OCI-LY1 (cell line): ENCODE measurements around the gene MCU.

ENCODE experiments used
- EZH2 ChIP-seq: fragments of 200-600 bp; sonication (generic), shearing (Covaris generic); IDR thresholded peaks from 2 replicates; pipeline ENCODE4 v1.8.0; 2017; ENCODE audit warnings: borderline replicate concordance, mixed run types, mild to moderate bottlenecking, antibody characterized with exemption, low read length, moderate library complexity, mixed read lengths
- TF ChIP-seq, protein P1 (sequence below): fragments of 200-600 bp; sonication (generic), shearing (Covaris generic); IDR thresholded peaks from 2 replicates; pipeline ENCODE4 v1.5.1; 2017; ENCODE audit warnings: mild to moderate bottlenecking, antibody characterized with exemption, low read length, moderate library complexity, mixed read lengths

DNA sequence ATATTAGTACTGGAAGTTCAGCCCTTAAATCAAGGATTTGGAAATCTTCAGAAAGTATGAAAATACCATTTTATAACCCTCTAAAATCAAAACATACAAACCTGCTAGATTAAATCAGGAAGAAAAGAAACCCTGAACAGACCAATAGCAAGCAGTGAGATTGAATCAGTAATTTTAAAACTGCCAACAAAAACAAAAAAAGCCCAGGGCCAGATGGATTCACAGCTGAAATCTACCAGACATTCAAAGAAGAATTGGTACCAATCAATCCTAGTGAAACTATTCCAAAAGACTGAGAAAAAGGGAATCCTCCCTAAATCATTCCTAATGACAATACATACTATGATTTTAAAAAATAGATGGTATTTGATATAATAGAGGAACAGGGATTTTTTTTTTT lies 70.1 kb downstream of the MCU start:
- TF ChIP-seq, protein P1, sequence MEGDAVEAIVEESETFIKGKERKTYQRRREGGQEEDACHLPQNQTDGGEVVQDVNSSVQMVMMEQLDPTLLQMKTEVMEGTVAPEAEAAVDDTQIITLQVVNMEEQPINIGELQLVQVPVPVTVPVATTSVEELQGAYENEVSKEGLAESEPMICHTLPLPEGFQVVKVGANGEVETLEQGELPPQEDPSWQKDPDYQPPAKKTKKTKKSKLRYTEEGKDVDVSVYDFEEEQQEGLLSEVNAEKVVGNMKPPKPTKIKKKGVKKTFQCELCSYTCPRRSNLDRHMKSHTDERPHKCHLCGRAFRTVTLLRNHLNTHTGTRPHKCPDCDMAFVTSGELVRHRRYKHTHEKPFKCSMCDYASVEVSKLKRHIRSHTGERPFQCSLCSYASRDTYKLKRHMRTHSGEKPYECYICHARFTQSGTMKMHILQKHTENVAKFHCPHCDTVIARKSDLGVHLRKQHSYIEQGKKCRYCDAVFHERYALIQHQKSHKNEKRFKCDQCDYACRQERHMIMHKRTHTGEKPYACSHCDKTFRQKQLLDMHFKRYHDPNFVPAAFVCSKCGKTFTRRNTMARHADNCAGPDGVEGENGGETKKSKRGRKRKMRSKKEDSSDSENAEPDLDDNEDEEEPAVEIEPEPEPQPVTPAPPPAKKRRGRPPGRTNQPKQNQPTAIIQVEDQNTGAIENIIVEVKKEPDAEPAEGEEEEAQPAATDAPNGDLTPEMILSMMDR: no peak
- no peak for TF ChIP-seq EZH2
